H9 (cell line): ENCODE results near the gene FGB. TPM values are rescaled to one million over a fixed set of nuclear protein-coding genes. Genes with fewer than 3 reads are reported as not detected.

Experiments
- DNase-seq: peaks from one replicate; pipeline ENCODE4 v3.0.0-alpha.2; 2017
- H2AFZ ChIP-seq: one replicate; pipeline ENCODE4 v1.6.1; 2013; ENCODE audit warnings: mild to moderate bottlenecking, low read length, control low read depth, moderate library complexity
- H2AK5ac ChIP-seq: 2 replicates; pipeline ENCODE4 v1.6.1; 2013; ENCODE audit warnings: low read length, control low read depth, mixed read lengths; ENCODE audit not compliant: insufficient read length
- H2BK120ac ChIP-seq: one replicate; pipeline ENCODE4 v1.6.1; 2013; ENCODE audit warnings: low read depth, mild to moderate bottlenecking, low read length, control low read depth, inconsistent platforms; ENCODE audit not compliant: poor library complexity, severe bottlenecking
- H2BK12ac ChIP-seq: 2 replicates; pipeline ENCODE4 v1.6.1; 2013; ENCODE audit warnings: low read length, control low read depth, mixed read lengths, low read depth; ENCODE audit not compliant: insufficient read length
- H2BK15ac ChIP-seq: 2 replicates; pipeline ENCODE4 v1.6.1; 2013; ENCODE audit warnings: low read depth, low read length, control low read depth
- H2BK20ac ChIP-seq: one replicate; pipeline ENCODE4 v1.6.1; 2013; ENCODE audit warnings: low read depth, mild to moderate bottlenecking, low read length, control low read depth, inconsistent platforms; ENCODE audit not compliant: poor library complexity, severe bottlenecking
- H2BK5ac ChIP-seq: 2 replicates; pipeline ENCODE4 v1.6.1; 2013; ENCODE audit warnings: low read length, control low read depth, mixed read lengths; ENCODE audit not compliant: insufficient read length
- H3K14ac ChIP-seq: 2 replicates; pipeline ENCODE4 v1.6.1; 2013; ENCODE audit warnings: low read length, control low read depth; ENCODE audit not compliant: insufficient read depth
- H3K18ac ChIP-seq: 2 replicates; pipeline ENCODE4 v1.6.1; 2013; ENCODE audit warnings: low read depth, mild to moderate bottlenecking, mixed read lengths, low read length, control low read depth; ENCODE audit not compliant: insufficient read length
- H3K23ac ChIP-seq: 2 replicates; pipeline ENCODE4 v1.6.1; 2013; ENCODE audit warnings: low read length, control low read depth, mixed read lengths, low read depth; ENCODE audit not compliant: insufficient read length
- H3K23me2 ChIP-seq: 2 replicates; pipeline ENCODE4 v1.6.1; 2013; ENCODE audit warnings: low read depth, mild to moderate bottlenecking, mixed read lengths, low read length, control low read depth; ENCODE audit not compliant: insufficient read length, poor library complexity, severe bottlenecking
- H3K27ac ChIP-seq: 2 replicates; pipeline ENCODE4 v1.5.1; 2013; ENCODE audit warnings: low read length, control low read depth, mixed read lengths, low read depth; ENCODE audit not compliant: insufficient read length
- H3K27me3 ChIP-seq: 2 replicates; pipeline ENCODE4 v1.6.1; 2013; ENCODE audit warnings: low read length, control low read depth, inconsistent platforms; ENCODE audit not compliant: insufficient read depth
- H3K4ac ChIP-seq: 2 replicates; pipeline ENCODE4 v1.6.1; 2013; ENCODE audit warnings: low read depth, mild to moderate bottlenecking, control low read depth, inconsistent platforms, low read length, moderate library complexity
- H3K4me1 ChIP-seq: 2 replicates; pipeline ENCODE4 v1.6.1; 2013; ENCODE audit warnings: low read length, control low read depth, inconsistent platforms; ENCODE audit not compliant: insufficient read depth
- H3K4me2 ChIP-seq: 2 replicates; pipeline ENCODE4 v1.6.1; 2013; ENCODE audit warnings: low read length, control low read depth, mixed read lengths; ENCODE audit not compliant: insufficient read length, insufficient read depth
- H3K56ac ChIP-seq: 2 replicates; pipeline ENCODE4 v1.6.1; 2013; ENCODE audit warnings: low read depth, mild to moderate bottlenecking, mixed read lengths, low read length, control low read depth; ENCODE audit not compliant: insufficient read length
- H3K79me1 ChIP-seq: 2 replicates; pipeline ENCODE4 v1.6.1; 2013; ENCODE audit warnings: low read depth, mild to moderate bottlenecking, moderate library complexity, low read length, control low read depth, inconsistent platforms; ENCODE audit not compliant: insufficient read depth, poor library complexity, severe bottlenecking
- H3K79me2 ChIP-seq: 2 replicates; pipeline ENCODE4 v1.6.1; 2013; ENCODE audit warnings: low read length, control low read depth, inconsistent platforms; ENCODE audit not compliant: insufficient read depth
- H3K9ac ChIP-seq: 2 replicates; pipeline ENCODE4 v1.6.1; 2013; ENCODE audit warnings: low read length, control low read depth, mixed read lengths; ENCODE audit not compliant: insufficient read length; ENCODE audit errors: extremely low read depth
- H3K9me3 ChIP-seq: one replicate; pipeline ENCODE4 v1.6.1; 2013; ENCODE audit warnings: low read depth, low read length, inconsistent platforms; ENCODE audit not compliant: control insufficient read depth
- H3T11ph ChIP-seq: one replicate; pipeline ENCODE4 v1.6.1; 2013; ENCODE audit warnings: mild to moderate bottlenecking, low read length, control low read depth, inconsistent platforms
- H4K20me1 ChIP-seq: one replicate; pipeline ENCODE4 v1.6.1; 2013; ENCODE audit not compliant: control insufficient read depth, insufficient read length, insufficient read depth
- H4K5ac ChIP-seq: 2 replicates; pipeline ENCODE4 v1.6.1; 2013; ENCODE audit warnings: low read depth, mild to moderate bottlenecking, mixed read lengths, low read length, control low read depth; ENCODE audit not compliant: insufficient read length
- H4K8ac ChIP-seq: replicated peaks from 2 replicates; pipeline ENCODE4 v1.6.1; 2013; ENCODE audit warnings: low read length, control low read depth, mixed read lengths, low read depth; ENCODE audit not compliant: insufficient read length
- H4K91ac ChIP-seq: 2 replicates; pipeline ENCODE4 v1.6.1; 2013; ENCODE audit warnings: low read depth, mild to moderate bottlenecking, moderate library complexity, mixed read lengths, low read length, control low read depth; ENCODE audit not compliant: insufficient read length
- H3K27ac Mint-ChIP-seq, 3 experiments: 2 replicates in 2 of 3; 3 replicates in 1 of 3; pipeline ENCODE4 v1.8.0; 2020 to 2021; ENCODE audit warnings: mixed read lengths in 3 of 3, mild to moderate bottlenecking in 1 of 3, moderate library complexity in 1 of 3
- H3K27me3 Mint-ChIP-seq: 2 replicates; pipeline ENCODE4 v1.8.0; 2021; ENCODE audit warnings: low read depth, mild to moderate bottlenecking, moderate library complexity, mixed read lengths
- H3K36me3 Mint-ChIP-seq, 3 experiments: 2 replicates in 2 of 3; 3 replicates in 1 of 3; pipeline ENCODE4 v1.8.0; 2020 to 2021; ENCODE audit warnings: low read depth in 3 of 3, mixed read lengths in 3 of 3; ENCODE audit not compliant: insufficient read depth in 1 of 3
- H3K4me1 Mint-ChIP-seq, 2 experiments: 2 replicates each; pipeline ENCODE4 v1.8.0; 2020; ENCODE audit warnings: mixed read lengths in 2 of 2
- H3K4me3 Mint-ChIP-seq, 2 experiments: 2 replicates in 1 of 2; 3 replicates in 1 of 2; pipeline ENCODE4 v1.8.0; 2020 to 2021; ENCODE audit warnings: mild to moderate bottlenecking in 2 of 2, mixed read lengths in 2 of 2, moderate library complexity in 1 of 2
- H3K9me3 Mint-ChIP-seq, 2 experiments: 2 replicates in 1 of 2; 3 replicates in 1 of 2; pipeline ENCODE4 v1.8.0; 2020; ENCODE audit warnings: mild to moderate bottlenecking in 2 of 2, mixed read lengths in 2 of 2, moderate library complexity in 1 of 2
- CTCF ChIP-seq: fragments of 200-600 bp; sonication (generic); conservative IDR thresholded peaks from 3 replicates; pipeline ENCODE4 v1.8.0; 2021; ENCODE audit warnings: antibody characterized with exemption, mild to moderate bottlenecking
- WGBS: extraction: QIAGEN DNeasy Blood & Tissue Kit; methylation state at CpG from one replicate; pipeline ENCODE4 v1.1.7; 2013; ENCODE audit warnings: missing lambda C conversion rate, low lambda C conversion rate, mixed read lengths; ENCODE audit not compliant: insufficient read length; ENCODE audit errors: extremely low coverage; 5-methylcytosine and 5-hydroxymethylcytosine counted together
- total RNA-seq: library from RNA; stranded (reverse); gene quantifications from 2 replicates; pipeline ENCODE4 v1.2.1, GENCODE V29; 2021

Gene FGB
- total RNA-seq, 1 experiment from 2014 or later, result not detected

GRCh38 chr4:154578919-154579318 lies 16.1 kb downstream of the FGB start:
- H2BK12ac ChIP-seq, result no peak overlapping the region
- TF ChIP-seq CTCF, result no peak
- no peaks in the 10 kb centered on the region for H3K23me2 ChIP-seq
- H3K9me3 ChIP-seq, result no peaks in the 10 kb centered on the region
- H3K56ac ChIP-seq, result no peak overlapping the region
- no peak overlapping the region for H3K23ac ChIP-seq
- no peak overlapping the region for H3K14ac ChIP-seq
- H3K4me1 Mint-ChIP-seq, result no peaks in the 10 kb centered on the region
- no peak for DNase-seq
- H3K79me1 ChIP-seq, result no peaks in the 10 kb centered on the region
- H3K4me3 Mint-ChIP-seq, result no peak overlapping the region
- H3K27me3 ChIP-seq, result no peaks in the 10 kb centered on the region
- H2AFZ ChIP-seq, result no peak overlapping the region
- H3T11ph ChIP-seq, result no peak overlapping the region
- H2AK5ac ChIP-seq, result no peak overlapping the region
- WGBS, result no CpG with 5 or more reads among the region's 1 CpG
- no peak overlapping the region for H3K4me2 ChIP-seq
- no peak overlapping the region for H3K18ac ChIP-seq
- H4K20me1 ChIP-seq, result no peaks in the 10 kb centered on the region
- no peak overlapping the region for H2BK20ac ChIP-seq
- no peaks in the 10 kb centered on the region for H3K36me3 Mint-ChIP-seq
- H3K27me3 Mint-ChIP-seq, result no peaks in the 10 kb centered on the region
- H4K8ac ChIP-seq, result no peak overlapping the region
- no peak overlapping the region for H3K4ac ChIP-seq
- H3K79me2 ChIP-seq, result no peaks in the 10 kb centered on the region
- H3K9me3 Mint-ChIP-seq, result no peaks in the 10 kb centered on the region
- no peak overlapping the region for H3K27ac ChIP-seq
- H4K5ac ChIP-seq, result no peak overlapping the region
- no peak overlapping the region for H4K91ac ChIP-seq
- H2BK120ac ChIP-seq, result no peak overlapping the region
- H3K4me1 ChIP-seq, result no peaks in the 10 kb centered on the region
- H3K27ac Mint-ChIP-seq, result no peak overlapping the region
- no peak overlapping the region for H2BK15ac ChIP-seq
- H2BK5ac ChIP-seq, result no peak overlapping the region
- no peak overlapping the region for H3K9ac ChIP-seq
